Measurements from ENCODE around the gene MYH14. TPM values are rescaled to one million over a fixed set of nuclear protein-coding genes. Genes with fewer than 3 reads are reported as not detected.

MYH14 gene
- total and polyA plus RNA-seq, 2 donors (not counting 1 experiment from before 2014, with no cell fraction given): not detected

- Histone ChIP-seq H3K27me3 (ENCODE audit: control insufficient read depth, insufficient read depth, low read length) (no peaks in the 10 kb centered on the region), H3K36me3 (ENCODE audit: control insufficient read depth, insufficient read depth, low read length) (no peaks in the 10 kb centered on the region), H2AFZ (ENCODE audit: low read length) (no peak overlapping the region), H3K4me2 (ENCODE audit: extremely low read depth, insufficient read depth, low read length) (no peak overlapping the region), H3K79me2 (ENCODE audit: control insufficient read depth, insufficient read depth, low read length) (no peaks in the 10 kb centered on the region), H3K9me3 (ENCODE audit: control insufficient read depth, insufficient read depth, low read depth, low read length) (no peaks in the 10 kb centered on the region), H3K9ac (ENCODE audit: insufficient read depth, low read length) (no peak overlapping the region), H4K20me1 (ENCODE audit: control insufficient read depth, extremely low read depth, insufficient read depth, low read length) (no peaks in the 10 kb centered on the region), H3K4me1 (ENCODE audit: control insufficient read depth, extremely low read depth, insufficient read depth, low read length) (no peaks in the 10 kb centered on the region), H3K4me3 (replicated peaks in 1 of 4; ENCODE audit: control extremely low read depth in 1 of 4, insufficient read depth in 1 of 4, low read depth in 3 of 4, low read length in 4 of 4) (no peak overlapping the region), H3K27ac (ENCODE audit: insufficient read depth, low read length) (no peak overlapping the region)
- TF ChIP-seq EZH2 (IDR thresholded peaks at IDR 0.05; ENCODE audit: low read length, missing control alignments) (no peak), CTCF (conservative IDR thresholded peaks at IDR 0.05 in 1 of 2, IDR thresholded peaks at IDR 0.05 in 1 of 2; ENCODE audit: low read depth in 1 of 2, low read length in 2 of 2) (no peak)
- DNase-seq (ENCODE audit: low read depth in 2 of 2): no peak
These were observed 41.3 kb downstream of the MYH14 start for GRCh38 chr19:50244695-50245094.

GRCh38 chr19:50248413-50248812, 45.0 kb downstream of the MYH14 start:
- Histone ChIP-seq H3K27me3 (ENCODE audit: control insufficient read depth, insufficient read depth, low read length) (no peaks in the 10 kb centered on the region), H3K4me1 (ENCODE audit: control insufficient read depth, extremely low read depth, insufficient read depth, low read length) (no peaks in the 10 kb centered on the region)
- DNase-seq (ENCODE audit: low read depth in 2 of 2): no peak

GRCh38 chr19:50248826-50249225, 45.4 kb downstream of the MYH14 start:
- Histone ChIP-seq H3K27me3 (ENCODE audit: control insufficient read depth, insufficient read depth, low read length) (no peaks in the 10 kb centered on the region), H3K4me1 (ENCODE audit: control insufficient read depth, extremely low read depth, insufficient read depth, low read length) (no peaks in the 10 kb centered on the region), H3K79me2 (ENCODE audit: control insufficient read depth, insufficient read depth, low read length) (no peaks in the 10 kb centered on the region), H3K9me3 (ENCODE audit: control insufficient read depth, insufficient read depth, low read depth, low read length) (no peaks in the 10 kb centered on the region), H3K27ac (ENCODE audit: insufficient read depth, low read length) (no peak overlapping the region), H3K36me3 (ENCODE audit: control insufficient read depth, insufficient read depth, low read length) (no peaks in the 10 kb centered on the region), H2AFZ (ENCODE audit: low read length) (no peak overlapping the region), H3K4me3 (replicated peaks in 1 of 4; ENCODE audit: control extremely low read depth in 1 of 4, insufficient read depth in 1 of 4, low read depth in 3 of 4, low read length in 4 of 4) (no peak overlapping the region), H3K4me2 (ENCODE audit: extremely low read depth, insufficient read depth, low read length) (no peak overlapping the region), H3K9ac (ENCODE audit: insufficient read depth, low read length) (no peak overlapping the region), H4K20me1 (ENCODE audit: control insufficient read depth, extremely low read depth, insufficient read depth, low read length) (no peaks in the 10 kb centered on the region)
- no peak for TF ChIP-seq EZH2 (IDR thresholded peaks at IDR 0.05; ENCODE audit: low read length, missing control alignments)
- no peak for TF ChIP-seq CTCF (conservative IDR thresholded peaks at IDR 0.05 in 1 of 2, IDR thresholded peaks at IDR 0.05 in 1 of 2; ENCODE audit: low read depth in 1 of 2, low read length in 2 of 2)
- DNase-seq (ENCODE audit: low read depth in 2 of 2): no peak

More at GRCh38 chr19:50248413-50248812, 45.0 kb downstream of the MYH14 start:
- Histone ChIP-seq H3K79me2 (ENCODE audit: control insufficient read depth, insufficient read depth, low read length) (no peaks in the 10 kb centered on the region), H3K36me3 (ENCODE audit: control insufficient read depth, insufficient read depth, low read length) (no peaks in the 10 kb centered on the region), H3K9me3 (ENCODE audit: control insufficient read depth, insufficient read depth, low read depth, low read length) (no peaks in the 10 kb centered on the region), H2AFZ (ENCODE audit: low read length) (no peak overlapping the region), H3K4me2 (ENCODE audit: extremely low read depth, insufficient read depth, low read length) (no peak overlapping the region), H4K20me1 (ENCODE audit: control insufficient read depth, extremely low read depth, insufficient read depth, low read length) (no peaks in the 10 kb centered on the region), H3K27ac (ENCODE audit: insufficient read depth, low read length) (no peak overlapping the region), H3K9ac (ENCODE audit: insufficient read depth, low read length) (no peak overlapping the region), H3K4me3 (replicated peaks in 1 of 4; ENCODE audit: control extremely low read depth in 1 of 4, insufficient read depth in 1 of 4, low read depth in 3 of 4, low read length in 4 of 4) (no peak overlapping the region)
- no peak for TF ChIP-seq CTCF (conservative IDR thresholded peaks at IDR 0.05 in 1 of 2, IDR thresholded peaks at IDR 0.05 in 1 of 2; ENCODE audit: low read depth in 1 of 2, low read length in 2 of 2)
- TF ChIP-seq EZH2 (IDR thresholded peaks at IDR 0.05; ENCODE audit: low read length, missing control alignments): no peak
